ENCODE results near the gene SF3A1. TPM values are rescaled to one million over a fixed set of nuclear protein-coding genes. Genes with fewer than 3 reads are reported as not detected.

SF3A1 gene
- total and polyA plus RNA-seq, 5 experiments from 2014 or later, result 66.5 to 314 (median 119) TPM

- Mint-ChIP-seq H3K27me3 (no peaks in the 10 kb centered on the region), H3K4me3 (peak overlapping the region in 9 of 10 donors; percentile 44 to 82 (median 74)), H3K9me3 (no peaks in the 10 kb centered on the region), H3K27ac (peak overlapping the region; percentile 92 to 100 (median 97)), H3K4me1 (peaks cover 43 to 91% (median 69%) of the 10 kb centered on the region in 4 donors), H3K36me3 (peaks cover 0 to 70% (median 35%) of the 10 kb centered on the region in 3 donors)
- DNase-seq (no peak), ATAC-seq (peak; percentile 32 to 38)
- POLR2A ChIA-PET, result interaction anchor here (0.6 to 14.6 kb wide), 8 partner anchors 3 to 127 kb away, joined by 3 to 416 read pairs (median 10); partner anchors contain the start of genes CASTOR1, CCDC157, SF3A1 and TBC1D10A
Measured at GRCh38 chr22:30296833-30297232, 59.9 kb downstream of the SF3A1 start.

GRCh38 chr22:30296324-30296723, 60.4 kb downstream of the SF3A1 start:
- peaks cover 0 to 70% (median 33%) of the 10 kb centered on the region in 3 donors for H3K36me3 Mint-ChIP-seq
- POLR2A ChIA-PET, result interaction anchor here (0.6 to 14.6 kb wide), 10 partner anchors 3 to 129 kb away, joined by 3 to 416 read pairs (median 6); partner anchors contain the start of genes CASTOR1, CCDC157, MTFP1 and SF3A1
- H3K9me3 Mint-ChIP-seq, result no peaks in the 10 kb centered on the region
- ATAC-seq (peak; percentile 78 to 85), DNase-seq (peak in 5 of 10 donors; percentile 15 to 70 (median 44))
- peak overlapping the region; percentile 44 to 82 (median 73) for H3K4me3 Mint-ChIP-seq
- peak overlapping the region; percentile 92 to 100 (median 97) for H3K27ac Mint-ChIP-seq
- no peaks in the 10 kb centered on the region for H3K27me3 Mint-ChIP-seq
- peaks cover 42 to 91% (median 68%) of the 10 kb centered on the region in 4 donors for H3K4me1 Mint-ChIP-seq

GRCh38 chr22:30295576-30295975, 61.1 kb downstream of the SF3A1 start:
- Mint-ChIP-seq H3K27ac (peak overlapping the region; percentile 92 to 100 (median 97)), H3K4me3 (peak overlapping the region in 7 of 10 donors; percentile 33 to 82 (median 72)), H3K4me1 (peaks cover 41 to 90% (median 67%) of the 10 kb centered on the region in 4 donors), H3K27me3 (no peaks in the 10 kb centered on the region), H3K9me3 (no peaks in the 10 kb centered on the region), H3K36me3 (peaks cover 0 to 64% (median 27%) of the 10 kb centered on the region in 3 donors)
- no peak for ATAC-seq
- POLR2A ChIA-PET, result interaction anchor here (0.5 to 13.0 kb wide), 11 partner anchors 8 to 926 kb away, joined by 3 to 416 read pairs (median 3); partner anchors contain the start of genes CCDC157, MTFP1, SF3A1 and TBC1D10A
- no peak for DNase-seq

GRCh38 chr22:30294830-30295229, 61.9 kb downstream of the SF3A1 start:
- ATAC-seq (no peak), DNase-seq (no peak)
- H3K9me3 Mint-ChIP-seq, result no peaks in the 10 kb centered on the region
- POLR2A ChIA-PET, result interaction anchor here (0.7 to 13.0 kb wide), 6 partner anchors 9 to 140 kb away, joined by 3 to 416 read pairs (median 7); partner anchors contain the start of genes CCDC157, SF3A1 and TBC1D10A
- peak overlapping the region in 1 of 10 donors; percentile 36 for H3K4me3 Mint-ChIP-seq
- no peaks in the 10 kb centered on the region for H3K27me3 Mint-ChIP-seq
- H3K27ac Mint-ChIP-seq, result peak overlapping the region; percentile 25 to 100 (median 94)
- H3K36me3 Mint-ChIP-seq, result peaks cover 0 to 57% (median 24%) of the 10 kb centered on the region in 3 donors
- H3K4me1 Mint-ChIP-seq, result peaks cover 45 to 89% (median 72%) of the 10 kb centered on the region in 4 donors

- Mint-ChIP-seq H3K4me3 (peak overlapping the region in 2 of 10 donors; percentile 10 to 13), H3K36me3 (peaks cover 0 to 49% (median 24%) of the 10 kb centered on the region in 3 donors), H3K4me1 (peaks cover 44 to 81% (median 72%) of the 10 kb centered on the region in 4 donors), H3K27me3 (no peaks in the 10 kb centered on the region), H3K27ac (peak overlapping the region; percentile 51 to 100 (median 89)), H3K9me3 (no peaks in the 10 kb centered on the region)
- ATAC-seq, result no peak
- POLR2A ChIA-PET, result interaction anchor here (0.7 to 13.0 kb wide), 3 partner anchors 10 to 95 kb away, joined by 4 to 416 read pairs (median 348); partner anchors contain the start of gene TBC1D10A
- DNase-seq, result no peak
Measured at GRCh38 chr22:30294066-30294465, 62.6 kb downstream of the SF3A1 start.

GRCh38 chr22:30293026-30293425, 63.7 kb downstream of the SF3A1 start:
- H3K4me1 Mint-ChIP-seq, result peaks cover 37 to 76% (median 68%) of the 10 kb centered on the region in 4 donors

GRCh38 chr22:30292069-30292970, 64.4 kb downstream of the SF3A1 start:
- Mint-ChIP-seq H3K9me3 (no peaks in the 10 kb centered on the region), H3K27ac (peak overlapping the region in 7 of 10 donors; percentile 29 to 96 (median 89)), H3K4me1 (peaks cover 30 to 73% (median 67%) of the 10 kb centered on the region in 4 donors), H3K4me3 (no peak overlapping the region), H3K27me3 (no peaks in the 10 kb centered on the region), H3K36me3 (peaks cover 0 to 33% (median 19%) of the 10 kb centered on the region in 3 donors)
- DNase-seq (no peak), ATAC-seq (no peak)
- POLR2A ChIA-PET, result interaction anchor here (0.7 to 13.0 kb wide), 7 partner anchors 11 to 1384 kb away, joined by 3 to 416 read pairs (median 76); partner anchors contain the start of genes CCDC157, MTFP1, RNF215 and SF3A1

More at GRCh38 chr22:30293026-30293425, 63.7 kb downstream of the SF3A1 start:
- POLR2A ChIA-PET, result interaction anchor here (0.7 to 13.0 kb wide), 4 partner anchors 11 to 1384 kb away, joined by 3 to 416 read pairs (median 212); partner anchors contain the start of gene TBC1D10A
- ATAC-seq (no peak), DNase-seq (no peak)
- Mint-ChIP-seq H3K36me3 (peaks cover 0 to 39% (median 19%) of the 10 kb centered on the region in 3 donors), H3K27me3 (no peaks in the 10 kb centered on the region), H3K9me3 (no peaks in the 10 kb centered on the region), H3K27ac (peak overlapping the region in 6 of 10 donors; percentile 2 to 100 (median 80)), H3K4me3 (no peak overlapping the region)

- Mint-ChIP-seq H3K36me3 (peaks cover 0 to 29% (median 17%) of the 10 kb centered on the region in 3 donors), H3K4me1 (peaks cover 21 to 70% (median 63%) of the 10 kb centered on the region in 4 donors), H3K27me3 (no peaks in the 10 kb centered on the region), H3K27ac (peak overlapping the region; percentile 60 to 97 (median 94)), H3K4me3 (peak overlapping the region in 6 of 10 donors; percentile 18 to 95 (median 79)), H3K9me3 (no peaks in the 10 kb centered on the region)
- DNase-seq (no peak), ATAC-seq (no peak)
- POLR2A ChIA-PET, result interaction anchor here (1.0 to 13.0 kb wide), 11 partner anchors 12 to 133 kb away, joined by 3 to 416 read pairs (median 51); partner anchors contain the start of genes CCDC157, MTFP1, OSM and RNF215
Measured at GRCh38 chr22:30291058-30291892, 65.4 kb downstream of the SF3A1 start.

- POLR2A ChIA-PET, result interaction anchor here (1.1 to 13.0 kb wide), 13 partner anchors 13 to 134 kb away, joined by 3 to 416 read pairs (median 47); partner anchors contain the start of genes CCDC157, MTFP1, OSM and RNF215
- H3K9me3 Mint-ChIP-seq, result no peaks in the 10 kb centered on the region
- peaks cover 13 to 62% (median 55%) of the 10 kb centered on the region in 4 donors for H3K4me1 Mint-ChIP-seq
- H3K27me3 Mint-ChIP-seq, result no peaks in the 10 kb centered on the region
- H3K4me3 Mint-ChIP-seq, result peak overlapping the region; percentile 87 to 95 (median 92)
- peak in 1 of 10 donors; percentile 37 for DNase-seq
- peaks cover 0 to 29% (median 17%) of the 10 kb centered on the region in 3 donors for H3K36me3 Mint-ChIP-seq
- H3K27ac Mint-ChIP-seq, result peak overlapping the region; percentile 89 to 97 (median 95)
- no peak for ATAC-seq
Measured at GRCh38 chr22:30290342-30291057, 66.2 kb downstream of the SF3A1 start.

- Mint-ChIP-seq H3K9me3 (no peaks in the 10 kb centered on the region), H3K4me1 (peaks cover 13 to 57% (median 52%) of the 10 kb centered on the region in 4 donors), H3K27me3 (no peaks in the 10 kb centered on the region), H3K36me3 (peaks cover 0 to 32% (median 17%) of the 10 kb centered on the region in 3 donors), H3K27ac (peak overlapping the region; percentile 89 to 97 (median 95)), H3K4me3 (peak overlapping the region; percentile 87 to 95 (median 92))
- DNase-seq, result peak in 2 of 10 donors; percentile 42 to 73
- POLR2A ChIA-PET, result interaction anchor here (1.3 to 13.0 kb wide), 13 partner anchors 14 to 135 kb away, joined by 3 to 416 read pairs (median 47); partner anchors contain the start of genes CCDC157, MTFP1, OSM and RNF215
- ATAC-seq, result peak; percentile 48 to 54
Measured at GRCh38 chr22:30289980-30290313, 66.7 kb downstream of the SF3A1 start.

All from naive thymus-derived CD8-positive, alpha-beta T cell (primary cell).